Inflammatory macrophage (primary cell): ENCODE results near the gene DNAJC15.
"Not testable (repeated sequence)": the region's sequence is repeated elsewhere in the genome, so short reads cannot be mapped to it uniquely, and the experiment has no call there.

ENCODE experiments used
- DNase-seq, 2 donors: peaks; one replicate each; pipeline ENCODE4 v3.0.0-alpha.2; 2020 to 2022
- total RNA-seq, 18 experiments: gene quantifications; one replicate each; lab custom pipeline; 2026; ENCODE audit warnings: mixed read lengths in 6 of 18, inconsistent platforms in 2 of 18; lab: John Stamatoyannopoulos, UW

Gene DNAJC15
- 19.6 to 42.5 (median 31.0) reads per million in 18 experiments for total RNA-seq

- DNase-seq = peak; percentile 83 to 87
Measured at GRCh38 chr13:43023289-43023963, at the start of gene DNAJC15. TSS of gene DNAJC15 (plus strand) at chr13:43023586. CDS start at chr13:43023627, 41 bp downstream.

DNA sequence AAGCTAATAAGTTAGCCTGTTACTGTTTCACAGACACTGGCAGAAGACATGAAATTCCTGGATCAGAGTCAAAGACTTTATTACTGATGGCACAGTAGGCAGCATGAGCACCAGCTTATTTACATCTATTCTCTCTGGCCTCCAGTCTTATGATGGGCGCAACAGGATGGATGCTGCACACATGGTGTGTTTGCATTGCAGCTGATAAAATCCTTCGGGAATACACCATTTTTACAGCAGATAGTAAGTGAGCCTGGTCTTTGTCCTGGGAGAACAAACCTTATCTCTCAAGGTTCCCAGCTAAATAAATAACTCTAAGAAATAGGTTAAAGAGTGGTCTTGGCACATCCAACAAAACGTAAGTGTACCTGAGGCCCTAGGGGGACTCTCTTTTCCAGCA lies 47.3 kb upstream of the DNAJC15 start:
- DNase-seq = no peak

- peak; percentile 52 to 70 for DNase-seq
Measured at GRCh38 chr13:42977219-42977659, 46.1 kb upstream of the DNAJC15 start.

DNA sequence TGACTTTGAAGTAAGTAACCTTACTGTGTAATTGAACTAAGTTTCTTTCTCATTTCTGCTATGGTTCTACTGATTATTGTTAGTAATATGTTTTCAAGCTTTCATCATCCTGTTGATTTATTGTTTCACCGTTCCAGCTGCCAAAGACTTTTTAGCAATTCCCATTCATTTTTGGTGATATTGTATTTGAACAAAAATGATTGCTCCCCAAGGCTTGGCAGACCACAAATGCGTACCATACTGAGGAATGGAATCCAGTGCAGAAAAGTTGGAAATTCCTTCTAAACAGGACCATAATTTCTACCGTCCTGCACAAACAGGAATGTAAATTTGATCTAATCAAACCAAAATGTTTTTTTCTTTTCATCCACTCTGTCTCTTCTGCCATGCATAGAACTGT lies 42.1 kb upstream of the DNAJC15 start:
- DNase-seq = no peak

- no peak for DNase-seq
Measured at GRCh38 chr13:42981853-42982252, 41.5 kb upstream of the DNAJC15 start.

GRCh38 chr13:42984026-42984425 lies 39.4 kb upstream of the DNAJC15 start:
- no peak for DNase-seq

GRCh38 chr13:42984691-42985090 lies 38.7 kb upstream of the DNAJC15 start:
- DNase-seq = peak in 1 of 2 donors; percentile 32

DNA sequence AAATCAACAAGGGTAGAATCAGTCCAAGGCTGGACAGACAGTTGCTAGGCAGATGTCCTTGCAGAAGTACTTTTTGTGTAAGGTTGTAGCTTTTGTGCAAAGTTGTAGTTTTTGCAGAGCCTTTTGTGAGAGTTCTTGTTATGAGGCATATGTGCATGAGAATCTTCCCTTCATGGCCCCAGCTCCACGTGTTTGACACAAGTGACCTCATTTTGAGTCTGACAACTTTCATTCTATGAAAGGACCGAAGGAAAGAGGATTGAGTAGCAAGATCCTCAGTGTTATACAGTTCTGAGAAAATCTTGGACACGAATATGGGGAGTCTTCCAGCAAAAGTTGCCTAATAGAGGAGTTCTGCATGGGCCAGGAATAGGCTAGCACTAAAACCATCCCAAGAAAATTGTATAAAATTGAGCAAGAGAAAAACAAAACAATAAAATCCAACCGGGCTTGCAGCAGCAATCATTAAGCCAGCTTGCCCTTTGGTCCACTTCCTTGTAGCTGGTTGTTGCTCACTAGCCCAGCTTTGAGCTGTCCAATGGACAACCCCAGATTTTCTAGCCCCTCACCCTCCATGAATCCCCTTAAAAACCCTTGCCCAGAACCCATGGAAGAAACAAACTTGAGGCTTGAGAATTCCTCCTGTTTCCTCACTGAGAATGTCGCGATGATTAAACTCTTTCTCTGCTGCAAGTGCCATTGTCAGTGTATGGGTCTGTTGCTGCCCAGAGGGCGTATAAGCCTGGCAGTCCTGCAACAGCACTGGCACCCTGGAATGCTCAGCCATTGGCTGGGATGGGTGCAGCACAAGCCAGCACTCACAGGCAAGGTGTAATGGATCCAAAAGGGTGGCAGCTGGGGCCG lies 37.8 kb upstream of the DNAJC15 start:
- no peak for DNase-seq

DNA sequence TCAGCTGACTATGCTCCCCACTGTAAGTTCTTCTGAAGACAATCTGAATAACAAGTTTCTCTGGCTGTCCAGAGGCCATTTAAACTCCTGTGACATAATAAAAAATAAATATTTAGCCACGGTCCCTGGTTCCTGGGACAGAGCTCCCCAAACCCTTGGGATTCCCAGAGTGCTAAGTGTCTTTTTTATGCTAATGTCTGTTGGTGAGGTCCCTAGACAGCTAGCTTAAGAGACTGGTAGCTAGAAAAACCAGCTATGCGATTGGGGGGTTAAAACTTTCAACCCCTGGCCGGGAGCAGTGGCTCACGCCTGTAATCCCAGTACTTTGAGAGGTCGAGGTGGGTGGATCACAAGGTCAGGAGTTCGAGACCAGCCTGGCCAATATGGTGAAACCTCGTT lies 37.2 kb upstream of the DNAJC15 start:
- DNase-seq = no peak

- DNase-seq = no peak
Measured at GRCh38 chr13:42990291-42991232, 32.8 kb upstream of the DNAJC15 start.

DNA sequence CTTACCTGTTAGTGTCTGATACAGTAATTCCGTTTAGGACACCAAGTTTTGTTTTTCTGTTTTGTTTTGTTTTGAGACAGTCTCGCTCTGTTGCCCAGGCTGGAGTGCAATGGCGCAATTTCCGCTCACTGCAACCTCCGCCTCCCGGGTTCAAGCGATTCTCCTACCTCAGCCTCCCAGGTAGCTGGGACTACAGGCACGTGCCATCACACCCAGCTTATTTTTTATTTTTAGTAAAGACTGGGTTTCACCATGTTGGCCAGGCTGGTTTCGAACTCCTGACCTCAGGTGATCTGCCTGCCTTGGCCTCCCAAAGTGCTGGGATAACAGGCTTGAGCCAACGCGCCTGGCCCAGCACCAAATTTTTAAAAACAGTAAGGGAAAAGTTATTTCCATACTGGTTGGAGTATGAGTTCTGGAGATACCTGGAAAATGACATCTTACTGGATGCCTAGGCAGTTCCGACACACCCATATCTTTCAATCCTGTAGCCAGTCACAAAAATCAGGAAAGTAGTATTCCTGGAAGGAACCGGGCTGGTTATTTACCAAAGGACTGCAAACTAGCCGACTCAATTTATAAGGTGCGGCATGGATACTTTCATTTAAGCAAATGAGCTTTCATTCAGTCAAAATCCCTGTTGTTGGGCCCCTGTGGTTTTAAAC lies 32.0 kb upstream of the DNAJC15 start:
- DNase-seq = not testable (repeated sequence)

GRCh38 chr13:42991898-42992763 lies 31.3 kb upstream of the DNAJC15 start, which contains the start of gene EPSTI1:
TSS of gene EPSTI1 (minus strand) at chr13:42992241. CDS start at chr13:42992165, 76 bp downstream.
- peak; percentile 67 to 72 for DNase-seq

DNA sequence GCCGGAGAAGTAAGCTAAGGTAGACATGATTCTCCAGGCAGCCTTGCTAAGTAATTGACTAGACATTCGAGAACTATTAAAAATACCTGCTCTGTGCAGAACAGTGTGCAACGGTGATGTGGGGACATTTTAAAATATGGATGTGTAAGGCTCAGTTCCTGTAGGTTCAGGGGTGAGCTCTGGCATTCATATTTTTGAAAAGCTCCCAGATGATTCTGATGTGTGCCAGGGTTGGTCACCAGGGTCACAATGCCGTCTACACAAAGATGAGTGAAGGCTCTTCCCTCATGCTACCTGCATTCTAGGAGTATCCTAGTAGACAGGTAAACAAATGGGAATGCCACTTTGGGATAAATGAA lies 30.6 kb upstream of the DNAJC15 start:
- no peak for DNase-seq

DNA sequence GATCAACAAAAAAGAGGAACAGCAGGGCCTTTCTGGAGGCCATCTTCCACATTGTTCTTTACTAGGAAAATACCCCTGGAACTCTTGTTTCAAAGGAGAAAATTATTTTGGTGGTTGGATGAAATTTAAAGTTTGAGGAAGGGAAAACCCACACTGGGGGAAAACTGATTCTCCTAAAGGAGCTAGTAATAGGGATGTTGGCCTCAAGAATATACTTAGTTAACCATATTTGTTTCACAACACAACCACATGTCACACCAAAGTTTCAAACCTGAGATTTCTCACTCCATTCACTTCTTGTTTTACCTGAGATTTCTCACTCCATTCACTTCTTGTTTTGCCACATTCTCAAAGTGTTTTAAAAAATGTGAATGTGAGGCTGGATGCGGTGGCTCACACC lies 28.5 kb upstream of the DNAJC15 start:
- DNase-seq = no peak

GRCh38 chr13:42996584-42996983 lies 26.8 kb upstream of the DNAJC15 start:
- peak in 1 of 2 donors; percentile 46 for DNase-seq

DNA sequence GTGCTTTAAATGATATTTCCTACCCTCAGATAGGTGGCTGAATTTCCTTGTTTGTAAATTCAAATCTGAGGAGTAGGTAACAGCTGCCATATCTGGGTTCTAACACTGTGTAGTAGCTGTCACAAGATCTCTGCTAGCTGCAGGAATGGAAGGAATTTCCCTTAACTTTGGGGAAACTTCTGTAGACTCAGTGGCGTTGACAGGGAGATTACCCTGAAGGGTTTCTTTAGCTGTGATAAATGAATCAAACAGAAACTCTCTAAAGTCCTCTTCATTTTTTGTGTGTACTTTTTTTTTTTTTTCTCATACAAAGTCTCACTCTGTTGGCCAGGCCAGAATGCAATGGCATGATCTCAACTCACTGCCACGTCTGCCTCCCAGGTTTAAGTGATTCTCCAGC lies 26.0 kb upstream of the DNAJC15 start:
- no peak for DNase-seq

GRCh38 chr13:42999491-42999890 lies 23.9 kb upstream of the DNAJC15 start:
- no peak for DNase-seq

DNA sequence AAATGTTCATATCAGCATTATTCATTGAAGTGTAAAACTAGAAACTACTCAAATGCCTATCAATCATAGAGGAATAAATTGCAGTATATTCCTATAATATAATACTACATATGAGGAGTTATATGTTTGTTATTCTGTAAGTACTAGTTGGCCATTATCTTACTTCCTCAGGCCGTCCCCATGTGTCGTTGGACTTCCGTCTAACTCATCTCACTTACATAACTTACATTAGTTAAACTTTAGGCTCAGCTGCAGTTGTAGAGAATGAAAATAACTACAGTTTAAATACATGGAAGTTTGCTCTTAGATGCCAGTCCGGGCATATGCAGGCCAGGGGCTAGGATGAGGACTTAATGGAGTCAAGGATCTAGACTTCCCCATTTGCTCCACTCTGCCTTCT lies 22.7 kb upstream of the DNAJC15 start:
- DNase-seq = peak in 1 of 2 donors; percentile 29

DNA sequence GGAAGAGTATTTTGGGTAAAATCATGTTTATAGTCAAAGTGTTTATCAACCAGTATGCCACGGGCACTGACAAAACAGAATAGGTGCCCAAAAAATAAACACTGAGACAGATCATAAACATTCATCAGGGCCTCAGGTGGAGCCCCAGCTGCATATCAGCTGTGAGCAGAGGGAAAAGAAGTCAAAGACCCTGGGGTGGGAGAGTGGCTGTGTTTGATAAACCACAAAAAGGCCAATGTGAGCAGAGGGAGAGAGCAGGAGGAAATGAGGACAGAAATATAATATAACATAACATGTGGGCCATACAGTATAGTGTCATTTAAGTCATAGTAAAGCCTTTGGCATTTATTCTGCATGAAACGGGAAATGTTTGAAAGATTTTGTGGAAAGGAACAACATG lies 21.4 kb upstream of the DNAJC15 start:
- DNase-seq = no peak

- DNase-seq = no peak
Measured at GRCh38 chr13:43003010-43003409, 20.4 kb upstream of the DNAJC15 start.

DNA sequence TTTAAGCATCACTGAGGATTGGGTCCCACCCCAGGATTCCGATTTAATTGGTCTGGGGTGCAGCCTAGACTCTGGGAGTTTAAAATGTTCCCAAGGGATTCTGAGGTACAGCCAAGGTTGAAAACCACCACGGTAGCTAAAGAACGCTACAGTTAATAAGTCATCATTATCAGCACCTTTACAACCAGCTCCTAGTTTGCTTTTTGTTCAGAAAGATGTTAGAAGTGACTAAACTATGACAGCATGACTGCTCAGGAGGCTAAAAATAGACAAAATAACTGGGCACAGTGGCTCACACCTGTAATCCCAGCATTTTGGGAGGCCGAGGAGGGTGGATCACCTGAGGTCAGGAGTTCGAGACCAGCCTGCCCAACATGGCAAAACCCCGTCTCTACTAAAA lies 19.7 kb upstream of the DNAJC15 start:
- DNase-seq = no peak
